Measurements from ENCODE around the gene TOM1.
"Not testable (repeated sequence)": the region's sequence is repeated elsewhere in the genome, so short reads cannot be mapped to it uniquely, and the experiment has no call there.

GRCh38 chr22:35396622-35397021 lies 96.9 kb downstream of the TOM1 start:
- TF ChIP-seq CTCF (IDR thresholded peaks at IDR 0.05; ENCODE audit: poor library complexity); EZH2 (IDR thresholded peaks at IDR 0.05; ENCODE audit: borderline replicate concordance); EZH2phosphoT487 (IDR thresholded peaks at IDR 0.05; ENCODE audit: low read depth, severe bottlenecking, unreplicated experiment): not testable (repeated sequence)
